ENCODE measurements around the gene NUDT8. TPM values are rescaled to one million over a fixed set of nuclear protein-coding genes. Genes with fewer than 3 reads are reported as not detected.
"Not testable (repeated sequence)": the region's sequence is repeated elsewhere in the genome, so short reads cannot be mapped to it uniquely, and the experiment has no call there.

NUDT8 gene
- total RNA-seq, 1 donor from 2014 or later: 5.1 TPM

GRCh38 chr11:67662835-67663531, 33.2 kb upstream of the NUDT8 start:
- Histone ChIP-seq H3K4me3 (ENCODE audit: low read depth, low read length) (no peak overlapping the region), H3K36me3 (ENCODE audit: control insufficient read depth, insufficient read depth, low read length) (no peaks in the 10 kb centered on the region), H3K27me3 (ENCODE audit: control insufficient read depth, insufficient read depth, low read length) (peaks cover 11% of the 10 kb centered on the region)
- DNase-seq (ENCODE audit: low read depth): no peak
- no peak for TF ChIP-seq CTCF (IDR thresholded peaks at IDR 0.05; ENCODE audit: insufficient read depth, low read length, poor library complexity, severe bottlenecking)

GRCh38 chr11:67662142-67662834, 32.6 kb upstream of the NUDT8 start:
- TF ChIP-seq CTCF (IDR thresholded peaks at IDR 0.05; ENCODE audit: insufficient read depth, low read length, poor library complexity, severe bottlenecking): no peak
- no peak overlapping the region for H3K4me3 ChIP-seq (ENCODE audit: low read depth, low read length)
- H3K36me3 ChIP-seq (ENCODE audit: control insufficient read depth, insufficient read depth, low read length): no peaks in the 10 kb centered on the region
- H3K27me3 ChIP-seq (ENCODE audit: control insufficient read depth, insufficient read depth, low read length): peaks cover 11% of the 10 kb centered on the region
- DNase-seq (ENCODE audit: low read depth): no peak

GRCh38 chr11:67660752-67661151, 31.0 kb upstream of the NUDT8 start:
- peaks cover 11% of the 10 kb centered on the region for H3K27me3 ChIP-seq (ENCODE audit: control insufficient read depth, insufficient read depth, low read length)
- DNase-seq (ENCODE audit: low read depth); H3K4me3 ChIP-seq (ENCODE audit: low read depth, low read length); H3K36me3 ChIP-seq (ENCODE audit: control insufficient read depth, insufficient read depth, low read length): not testable (repeated sequence)

GRCh38 chr11:67659651-67660165, 30.0 kb upstream of the NUDT8 start:
- not testable (repeated sequence) for H3K36me3 ChIP-seq (ENCODE audit: control insufficient read depth, insufficient read depth, low read length); DNase-seq (ENCODE audit: low read depth); H3K4me3 ChIP-seq (ENCODE audit: low read depth, low read length)
- peaks cover 11% of the 10 kb centered on the region for H3K27me3 ChIP-seq (ENCODE audit: control insufficient read depth, insufficient read depth, low read length)

GRCh38 chr11:67657300-67657699, 27.6 kb upstream of the NUDT8 start:
- Histone ChIP-seq H3K36me3 (ENCODE audit: control insufficient read depth, insufficient read depth, low read length) (no peaks in the 10 kb centered on the region), H3K27me3 (ENCODE audit: control insufficient read depth, insufficient read depth, low read length) (no peaks in the 10 kb centered on the region), H3K4me3 (ENCODE audit: low read depth, low read length) (no peak overlapping the region)
- no peak for TF ChIP-seq CTCF (IDR thresholded peaks at IDR 0.05; ENCODE audit: insufficient read depth, low read length, poor library complexity, severe bottlenecking)
- DNase-seq (ENCODE audit: low read depth): no peak

GRCh38 chr11:67656278-67656922, 26.7 kb upstream of the NUDT8 start:
- TF ChIP-seq CTCF (IDR thresholded peaks at IDR 0.05; ENCODE audit: insufficient read depth, low read length, poor library complexity, severe bottlenecking): no peak
- H3K27me3 ChIP-seq (ENCODE audit: control insufficient read depth, insufficient read depth, low read length): no peaks in the 10 kb centered on the region
- DNase-seq (ENCODE audit: low read depth): no peak
- no peak overlapping the region for H3K4me3 ChIP-seq (ENCODE audit: low read depth, low read length)
- no peaks in the 10 kb centered on the region for H3K36me3 ChIP-seq (ENCODE audit: control insufficient read depth, insufficient read depth, low read length)
